ENCODE measurements around the gene AKAP11.
"Not testable (repeated sequence)": the region's sequence is repeated elsewhere in the genome, so short reads cannot be mapped to it uniquely, and the experiment has no call there.

AKAP11 gene

GRCh38 chr13:42272115-42272803 is at the start of gene AKAP11:
TSS of gene AKAP11 (plus strand) at chr13:42272152. CDS start at chr13:42286349, 14,197 bp downstream.
- no peaks in the 10 kb centered on the region for H3K36me3 ChIP-seq (ENCODE audit: control insufficient read depth, insufficient read depth, low read length)
- peak within 1 kb of the TSS; percentile 91 for H3K4me3 ChIP-seq (ENCODE audit: low read depth, low read length)
- H3K9ac ChIP-seq (ENCODE audit: low read depth, low read length): peak within 1 kb of the TSS; percentile 42
- H3K9me3 ChIP-seq (ENCODE audit: control insufficient read depth, insufficient read depth, low read length): no peaks in the 10 kb centered on the region
- peaks cover 8% of the 10 kb centered on the region for H3K4me1 ChIP-seq (ENCODE audit: control insufficient read depth, insufficient read depth, low read length)
- H3K27me3 ChIP-seq (ENCODE audit: control insufficient read depth, insufficient read depth, low read length): no peaks in the 10 kb centered on the region

- H3K36me3 ChIP-seq (ENCODE audit: control insufficient read depth, insufficient read depth, low read length): no peaks in the 10 kb centered on the region
- no peaks in the 10 kb centered on the region for H3K9me3 ChIP-seq (ENCODE audit: control insufficient read depth, insufficient read depth, low read length)
Measured at GRCh38 chr13:42223681-42224080, 48.3 kb upstream of the AKAP11 start.

GRCh38 chr13:42225051-42225450 is 46.9 kb upstream of the AKAP11 start:
- Histone ChIP-seq H3K9me3 (ENCODE audit: control insufficient read depth, insufficient read depth, low read length) (no peaks in the 10 kb centered on the region), H3K9ac (ENCODE audit: low read depth, low read length) (no peak overlapping the region), H3K27me3 (ENCODE audit: control insufficient read depth, insufficient read depth, low read length) (no peaks in the 10 kb centered on the region), H3K4me1 (ENCODE audit: control insufficient read depth, insufficient read depth, low read length) (peaks cover 13% of the 10 kb centered on the region), H3K36me3 (ENCODE audit: control insufficient read depth, insufficient read depth, low read length) (no peaks in the 10 kb centered on the region), H3K4me3 (ENCODE audit: low read depth, low read length) (no peak overlapping the region)

More at GRCh38 chr13:42223681-42224080, 48.3 kb upstream of the AKAP11 start:
- Histone ChIP-seq H3K27me3 (ENCODE audit: control insufficient read depth, insufficient read depth, low read length) (no peaks in the 10 kb centered on the region), H3K4me3 (ENCODE audit: low read depth, low read length) (no peak overlapping the region), H3K4me1 (ENCODE audit: control insufficient read depth, insufficient read depth, low read length) (peaks cover 9% of the 10 kb centered on the region), H3K9ac (ENCODE audit: low read depth, low read length) (no peak overlapping the region)

- H3K4me1 ChIP-seq (ENCODE audit: control insufficient read depth, insufficient read depth, low read length); H3K9me3 ChIP-seq (ENCODE audit: control insufficient read depth, insufficient read depth, low read length); H3K9ac ChIP-seq (ENCODE audit: low read depth, low read length); H3K36me3 ChIP-seq (ENCODE audit: control insufficient read depth, insufficient read depth, low read length); H3K27me3 ChIP-seq (ENCODE audit: control insufficient read depth, insufficient read depth, low read length); H3K4me3 ChIP-seq (ENCODE audit: low read depth, low read length): not testable (repeated sequence)
Measured at GRCh38 chr13:42226759-42227158, 45.2 kb upstream of the AKAP11 start.

- Histone ChIP-seq H3K27me3 (ENCODE audit: control insufficient read depth, insufficient read depth, low read length) (no peaks in the 10 kb centered on the region), H3K36me3 (ENCODE audit: control insufficient read depth, insufficient read depth, low read length) (no peaks in the 10 kb centered on the region), H3K4me1 (ENCODE audit: control insufficient read depth, insufficient read depth, low read length) (peaks cover 3% of the 10 kb centered on the region)
Measured at GRCh38 chr13:42228527-42228926, 43.4 kb upstream of the AKAP11 start.

GRCh38 chr13:42229287-42229686 is 42.7 kb upstream of the AKAP11 start:
- H3K9ac ChIP-seq (ENCODE audit: low read depth, low read length): no peak overlapping the region
- no peaks in the 10 kb centered on the region for H3K27me3 ChIP-seq (ENCODE audit: control insufficient read depth, insufficient read depth, low read length)
- H3K4me3 ChIP-seq (ENCODE audit: low read depth, low read length): no peak overlapping the region
- no peaks in the 10 kb centered on the region for H3K9me3 ChIP-seq (ENCODE audit: control insufficient read depth, insufficient read depth, low read length)
- no peaks in the 10 kb centered on the region for H3K36me3 ChIP-seq (ENCODE audit: control insufficient read depth, insufficient read depth, low read length)
- H3K4me1 ChIP-seq (ENCODE audit: control insufficient read depth, insufficient read depth, low read length): peaks cover 3% of the 10 kb centered on the region

More at GRCh38 chr13:42228527-42228926, 43.4 kb upstream of the AKAP11 start:
- Histone ChIP-seq H3K4me3 (ENCODE audit: low read depth, low read length) (no peak overlapping the region), H3K9ac (ENCODE audit: low read depth, low read length) (no peak overlapping the region), H3K9me3 (ENCODE audit: control insufficient read depth, insufficient read depth, low read length) (no peaks in the 10 kb centered on the region)

- H3K9ac ChIP-seq (ENCODE audit: low read depth, low read length): no peak overlapping the region
- H3K4me3 ChIP-seq (ENCODE audit: low read depth, low read length): no peak overlapping the region
- H3K4me1 ChIP-seq (ENCODE audit: control insufficient read depth, insufficient read depth, low read length): peaks cover 3% of the 10 kb centered on the region
- no peaks in the 10 kb centered on the region for H3K36me3 ChIP-seq (ENCODE audit: control insufficient read depth, insufficient read depth, low read length)
- H3K27me3 ChIP-seq (ENCODE audit: control insufficient read depth, insufficient read depth, low read length): no peaks in the 10 kb centered on the region
- no peaks in the 10 kb centered on the region for H3K9me3 ChIP-seq (ENCODE audit: control insufficient read depth, insufficient read depth, low read length)
Measured at GRCh38 chr13:42232671-42233070, 39.3 kb upstream of the AKAP11 start.

GRCh38 chr13:42233726-42234125 is 38.2 kb upstream of the AKAP11 start:
- H3K27me3 ChIP-seq (ENCODE audit: control insufficient read depth, insufficient read depth, low read length): no peaks in the 10 kb centered on the region
- H3K4me3 ChIP-seq (ENCODE audit: low read depth, low read length): no peak overlapping the region
- no peaks in the 10 kb centered on the region for H3K36me3 ChIP-seq (ENCODE audit: control insufficient read depth, insufficient read depth, low read length)
- no peak overlapping the region for H3K9ac ChIP-seq (ENCODE audit: low read depth, low read length)
- H3K4me1 ChIP-seq (ENCODE audit: control insufficient read depth, insufficient read depth, low read length): peaks cover 3% of the 10 kb centered on the region
- no peaks in the 10 kb centered on the region for H3K9me3 ChIP-seq (ENCODE audit: control insufficient read depth, insufficient read depth, low read length)

GRCh38 chr13:42239161-42239560 is 32.8 kb upstream of the AKAP11 start:
- Histone ChIP-seq H3K4me3 (ENCODE audit: low read depth, low read length) (no peak overlapping the region), H3K9me3 (ENCODE audit: control insufficient read depth, insufficient read depth, low read length) (no peaks in the 10 kb centered on the region), H3K4me1 (ENCODE audit: control insufficient read depth, insufficient read depth, low read length) (no peaks in the 10 kb centered on the region), H3K36me3 (ENCODE audit: control insufficient read depth, insufficient read depth, low read length) (no peaks in the 10 kb centered on the region), H3K27me3 (ENCODE audit: control insufficient read depth, insufficient read depth, low read length) (no peaks in the 10 kb centered on the region), H3K9ac (ENCODE audit: low read depth, low read length) (no peak overlapping the region)

- Histone ChIP-seq H3K4me3 (ENCODE audit: low read depth, low read length) (no peak overlapping the region), H3K36me3 (ENCODE audit: control insufficient read depth, insufficient read depth, low read length) (no peaks in the 10 kb centered on the region), H3K9me3 (ENCODE audit: control insufficient read depth, insufficient read depth, low read length) (no peaks in the 10 kb centered on the region), H3K4me1 (ENCODE audit: control insufficient read depth, insufficient read depth, low read length) (no peaks in the 10 kb centered on the region), H3K9ac (ENCODE audit: low read depth, low read length) (no peak overlapping the region), H3K27me3 (ENCODE audit: control insufficient read depth, insufficient read depth, low read length) (no peaks in the 10 kb centered on the region)
Measured at GRCh38 chr13:42239644-42240043, 32.3 kb upstream of the AKAP11 start.

GRCh38 chr13:42246541-42246940 is 25.4 kb upstream of the AKAP11 start:
- Histone ChIP-seq H3K27me3 (ENCODE audit: control insufficient read depth, insufficient read depth, low read length) (no peaks in the 10 kb centered on the region), H3K4me1 (ENCODE audit: control insufficient read depth, insufficient read depth, low read length) (no peaks in the 10 kb centered on the region), H3K36me3 (ENCODE audit: control insufficient read depth, insufficient read depth, low read length) (no peaks in the 10 kb centered on the region), H3K9me3 (ENCODE audit: control insufficient read depth, insufficient read depth, low read length) (no peaks in the 10 kb centered on the region), H3K4me3 (ENCODE audit: low read depth, low read length) (no peak overlapping the region), H3K9ac (ENCODE audit: low read depth, low read length) (no peak overlapping the region)

GRCh38 chr13:42247883-42248282 is 24.1 kb upstream of the AKAP11 start:
- Histone ChIP-seq H3K9ac (ENCODE audit: low read depth, low read length) (no peak overlapping the region), H3K4me1 (ENCODE audit: control insufficient read depth, insufficient read depth, low read length) (no peaks in the 10 kb centered on the region)

More at GRCh38 chr13:42247883-42248282, 24.1 kb upstream of the AKAP11 start:
- no peaks in the 10 kb centered on the region for H3K27me3 ChIP-seq (ENCODE audit: control insufficient read depth, insufficient read depth, low read length)
- no peak overlapping the region for H3K4me3 ChIP-seq (ENCODE audit: low read depth, low read length)
- no peaks in the 10 kb centered on the region for H3K9me3 ChIP-seq (ENCODE audit: control insufficient read depth, insufficient read depth, low read length)
- no peaks in the 10 kb centered on the region for H3K36me3 ChIP-seq (ENCODE audit: control insufficient read depth, insufficient read depth, low read length)

Measured in iPS-15b (cell line).